Endothelial cell of umbilical vein (primary cell): ENCODE results near the gene CHCHD4.

ENCODE experiments used
- CTCF ChIP-seq, 2 donors: IDR thresholded peaks; 1 replicate in 1 of 2; 2 replicates in 1 of 2; pipeline ENCODE4 v1.5.1; 2011; ENCODE audit warnings: low read length in 2 of 2, mild to moderate bottlenecking in 2 of 2, moderate library complexity in 2 of 2, control low read depth in 1 of 2, inconsistent platforms in 1 of 2, low read depth in 1 of 2; ENCODE audit not compliant: insufficient read depth in 1 of 2; ENCODE audit errors: extremely low read depth in 1 of 2
- POLR2A ChIP-seq: IDR thresholded peaks from 2 replicates; pipeline ENCODE4 v1.6.1; 2012; ENCODE audit warnings: low read depth, mild to moderate bottlenecking, control low read depth, low read length
- POLR2AphosphoS5 ChIP-seq: IDR thresholded peaks from 2 replicates; pipeline ENCODE4 v1.6.1; 2012; ENCODE audit warnings: low read depth, mild to moderate bottlenecking, control low read depth, low read length, moderate library complexity; ENCODE audit not compliant: insufficient read depth

GRCh38 chr3:14077310-14077709, 47.4 kb downstream of the CHCHD4 start:
- TF ChIP-seq POLR2AphosphoS5 (no peak), CTCF (IDR thresholded peaks at IDR 0.05; ENCODE audit: extremely low read depth in 1 of 2, insufficient read depth in 1 of 2, low read depth in 1 of 2, low read length in 2 of 2) (no peak), POLR2A (no peak)
